GM23338 (cell line): ENCODE data around the gene HLA-DMA. TPM values are rescaled to one million over a fixed set of nuclear protein-coding genes. Genes with fewer than 3 reads are reported as not detected.

Source experiments
- ATAC-seq: fragments of 200-7000 bp; cut with Tn5 transposase; 3 replicates; pipeline ENCODE4 v1.9.1; 2020
- DNase-seq: peaks from one replicate; pipeline ENCODE4 v3.0.0-alpha.2; 2015; ENCODE audit warnings: low spot score
- H2AFZ ChIP-seq: fragments of 200-600 bp; sonication (generic); 2 replicates; pipeline ENCODE4 v1.8.0; 2016; ENCODE audit warnings: antibody characterized with exemption, mild to moderate bottlenecking, moderate library complexity
- H3F3A ChIP-seq: fragments of 200-600 bp; sonication (generic); replicated peaks from 2 replicates; pipeline ENCODE4 v1.8.0; 2017; ENCODE audit warnings: antibody characterized with exemption, mixed run types, low read depth
- H3K27ac ChIP-seq: fragments of 200-600 bp; sonication (generic); 2 replicates; pipeline ENCODE4 v1.6.1; 2016; ENCODE audit warnings: low read depth
- H3K27me3 ChIP-seq: fragments of 200-600 bp; sonication (generic); 2 replicates; pipeline ENCODE4 v1.8.0; 2016; ENCODE audit warnings: mild to moderate bottlenecking, mixed run types, moderate library complexity; ENCODE audit not compliant: insufficient read depth
- H3K36me3 ChIP-seq: fragments of 200-600 bp; sonication (generic); 2 replicates; pipeline ENCODE4 v1.8.0; 2016; ENCODE audit warnings: mild to moderate bottlenecking; ENCODE audit not compliant: insufficient read depth
- H3K4me1 ChIP-seq: fragments of 200-600 bp; sonication (generic); 2 replicates; pipeline ENCODE4 v1.8.0; 2016; ENCODE audit warnings: mild to moderate bottlenecking, moderate library complexity; ENCODE audit not compliant: insufficient read depth
- H3K4me2 ChIP-seq: fragments of 200-600 bp; sonication (generic); 2 replicates; pipeline ENCODE4 v1.7.1; 2017; ENCODE audit warnings: mixed run types
- H3K4me3 ChIP-seq: fragments of 200-600 bp; sonication (generic); 2 replicates; pipeline ENCODE4 v1.6.1; 2016; ENCODE audit warnings: mixed run types
- H3K79me2 ChIP-seq: fragments of 200-600 bp; sonication (generic); replicated peaks from 2 replicates; pipeline ENCODE4 v1.8.0; 2017; ENCODE audit warnings: mild to moderate bottlenecking; ENCODE audit not compliant: insufficient read depth
- H3K9me2 ChIP-seq: fragments of 200-600 bp; sonication (generic); 2 replicates; pipeline ENCODE4 v1.8.0; 2017; ENCODE audit not compliant: insufficient read depth
- H4K20me1 ChIP-seq: fragments of 200-600 bp; sonication (generic); replicated peaks from 2 replicates; pipeline ENCODE4 v1.8.0; 2017; ENCODE audit warnings: mild to moderate bottlenecking; ENCODE audit not compliant: insufficient read depth
- H3K27ac Mint-ChIP-seq: 2 replicates; pipeline ENCODE4 v1.8.0; 2020; ENCODE audit warnings: inconsistent platforms, mild to moderate bottlenecking, moderate library complexity, mixed read lengths
- H3K27me3 Mint-ChIP-seq: 3 replicates; pipeline ENCODE4 v1.8.0; 2022; ENCODE audit warnings: low read depth, mild to moderate bottlenecking, moderate library complexity, mixed read lengths, inconsistent platforms; ENCODE audit not compliant: insufficient read depth, poor library complexity
- H3K36me3 Mint-ChIP-seq: 3 replicates; pipeline ENCODE4 v1.8.0; 2021; ENCODE audit warnings: low read depth, mild to moderate bottlenecking, inconsistent platforms, moderate library complexity, mixed read lengths
- H3K4me1 Mint-ChIP-seq: 3 replicates; pipeline ENCODE4 v1.8.0; 2020; ENCODE audit warnings: mild to moderate bottlenecking, inconsistent platforms, mixed read lengths
- H3K4me3 Mint-ChIP-seq: 3 replicates; pipeline ENCODE4 v1.8.0; 2021; ENCODE audit warnings: moderate library complexity, mild to moderate bottlenecking, inconsistent platforms, mixed read lengths
- H3K9me3 Mint-ChIP-seq: 3 replicates; pipeline ENCODE4 v1.8.0; 2020; ENCODE audit warnings: moderate library complexity, mild to moderate bottlenecking, inconsistent platforms, mixed read lengths
- CREB1 ChIP-seq: fragments of 250-450 bp; sonication (Bioruptor Pico); IDR thresholded peaks from 2 replicates; pipeline ENCODE4 v1.5.0; 2020; ENCODE audit warnings: low read depth, mild to moderate bottlenecking, moderate library complexity
- NANOG ChIP-seq: IDR thresholded peaks from 2 replicates; pipeline ENCODE4 v1.6.1; 2016; ENCODE audit warnings: antibody characterized with exemption, borderline replicate concordance
- STAT1 ChIP-seq: IDR thresholded peaks from one replicate; pipeline ENCODE4 v1.6.1; 2016; ENCODE audit warnings: antibody characterized with exemption; ENCODE audit not compliant: unreplicated experiment
- polyA plus RNA-seq: library from polyadenylated mRNA; unstranded; fragments of >200 nt; fragmentation: Nextera tagmentation; extraction: Ambion mirVana; gene quantifications from 2 replicates; pipeline ENCODE4 v1.2.1, GENCODE V29; 2016
- total RNA-seq: library from RNA; depleted of rRNA; stranded (reverse); fragments of >200 nt; shearing (Covaris generic); gene quantifications from 2 replicates; pipeline ENCODE4 v1.2.3, GENCODE V29; 2014
- TF ChIP-seq, protein P1 (sequence below): fragments of 250-450 bp; sonication (Bioruptor Pico); IDR thresholded peaks from 2 replicates; pipeline ENCODE4 v1.5.0; 2020; ENCODE audit warnings: mild to moderate bottlenecking, moderate library complexity
- TF ChIP-seq, protein P2 (sequence below): IDR thresholded peaks from one replicate; pipeline ENCODE4 v1.6.1; 2018; ENCODE audit warnings: antibody characterized with exemption; ENCODE audit not compliant: unreplicated experiment

HLA-DMA gene
- total and polyA plus RNA-seq, 2 experiments from 2014 or later: 5.2 to 6.2 TPM

DNA sequence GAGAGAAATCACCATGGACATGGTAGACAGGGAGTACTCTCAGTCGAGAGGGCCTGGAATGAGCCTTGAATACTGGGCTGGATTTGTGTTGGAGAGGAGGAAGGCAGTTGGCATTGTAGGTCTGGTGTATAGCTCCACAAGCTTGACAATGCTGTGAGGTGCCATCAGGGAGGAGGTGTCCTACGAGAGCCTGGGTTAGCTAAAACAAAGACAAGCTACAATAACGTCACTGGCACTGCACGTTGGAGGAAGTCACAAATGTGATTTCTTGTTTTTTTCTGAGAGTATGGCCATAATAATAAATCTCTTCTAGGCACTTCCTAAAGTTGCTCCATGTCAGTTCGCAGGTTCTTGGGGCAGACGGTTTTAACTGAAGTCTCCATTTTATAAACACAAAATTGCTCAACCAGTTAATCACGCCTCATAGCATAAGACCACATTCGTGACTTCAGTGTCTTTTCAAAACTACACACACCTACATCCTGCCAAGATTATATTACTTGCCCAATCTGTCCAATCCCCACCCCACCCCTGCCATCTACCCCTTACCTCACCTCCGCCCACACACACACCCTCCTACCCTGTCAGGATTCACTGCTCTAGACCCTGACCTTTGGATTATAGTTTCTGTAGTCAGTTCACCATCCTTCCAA is 7.7 kb downstream of the HLA-DMA start (continued):
- TF ChIP-seq, protein P1, sequence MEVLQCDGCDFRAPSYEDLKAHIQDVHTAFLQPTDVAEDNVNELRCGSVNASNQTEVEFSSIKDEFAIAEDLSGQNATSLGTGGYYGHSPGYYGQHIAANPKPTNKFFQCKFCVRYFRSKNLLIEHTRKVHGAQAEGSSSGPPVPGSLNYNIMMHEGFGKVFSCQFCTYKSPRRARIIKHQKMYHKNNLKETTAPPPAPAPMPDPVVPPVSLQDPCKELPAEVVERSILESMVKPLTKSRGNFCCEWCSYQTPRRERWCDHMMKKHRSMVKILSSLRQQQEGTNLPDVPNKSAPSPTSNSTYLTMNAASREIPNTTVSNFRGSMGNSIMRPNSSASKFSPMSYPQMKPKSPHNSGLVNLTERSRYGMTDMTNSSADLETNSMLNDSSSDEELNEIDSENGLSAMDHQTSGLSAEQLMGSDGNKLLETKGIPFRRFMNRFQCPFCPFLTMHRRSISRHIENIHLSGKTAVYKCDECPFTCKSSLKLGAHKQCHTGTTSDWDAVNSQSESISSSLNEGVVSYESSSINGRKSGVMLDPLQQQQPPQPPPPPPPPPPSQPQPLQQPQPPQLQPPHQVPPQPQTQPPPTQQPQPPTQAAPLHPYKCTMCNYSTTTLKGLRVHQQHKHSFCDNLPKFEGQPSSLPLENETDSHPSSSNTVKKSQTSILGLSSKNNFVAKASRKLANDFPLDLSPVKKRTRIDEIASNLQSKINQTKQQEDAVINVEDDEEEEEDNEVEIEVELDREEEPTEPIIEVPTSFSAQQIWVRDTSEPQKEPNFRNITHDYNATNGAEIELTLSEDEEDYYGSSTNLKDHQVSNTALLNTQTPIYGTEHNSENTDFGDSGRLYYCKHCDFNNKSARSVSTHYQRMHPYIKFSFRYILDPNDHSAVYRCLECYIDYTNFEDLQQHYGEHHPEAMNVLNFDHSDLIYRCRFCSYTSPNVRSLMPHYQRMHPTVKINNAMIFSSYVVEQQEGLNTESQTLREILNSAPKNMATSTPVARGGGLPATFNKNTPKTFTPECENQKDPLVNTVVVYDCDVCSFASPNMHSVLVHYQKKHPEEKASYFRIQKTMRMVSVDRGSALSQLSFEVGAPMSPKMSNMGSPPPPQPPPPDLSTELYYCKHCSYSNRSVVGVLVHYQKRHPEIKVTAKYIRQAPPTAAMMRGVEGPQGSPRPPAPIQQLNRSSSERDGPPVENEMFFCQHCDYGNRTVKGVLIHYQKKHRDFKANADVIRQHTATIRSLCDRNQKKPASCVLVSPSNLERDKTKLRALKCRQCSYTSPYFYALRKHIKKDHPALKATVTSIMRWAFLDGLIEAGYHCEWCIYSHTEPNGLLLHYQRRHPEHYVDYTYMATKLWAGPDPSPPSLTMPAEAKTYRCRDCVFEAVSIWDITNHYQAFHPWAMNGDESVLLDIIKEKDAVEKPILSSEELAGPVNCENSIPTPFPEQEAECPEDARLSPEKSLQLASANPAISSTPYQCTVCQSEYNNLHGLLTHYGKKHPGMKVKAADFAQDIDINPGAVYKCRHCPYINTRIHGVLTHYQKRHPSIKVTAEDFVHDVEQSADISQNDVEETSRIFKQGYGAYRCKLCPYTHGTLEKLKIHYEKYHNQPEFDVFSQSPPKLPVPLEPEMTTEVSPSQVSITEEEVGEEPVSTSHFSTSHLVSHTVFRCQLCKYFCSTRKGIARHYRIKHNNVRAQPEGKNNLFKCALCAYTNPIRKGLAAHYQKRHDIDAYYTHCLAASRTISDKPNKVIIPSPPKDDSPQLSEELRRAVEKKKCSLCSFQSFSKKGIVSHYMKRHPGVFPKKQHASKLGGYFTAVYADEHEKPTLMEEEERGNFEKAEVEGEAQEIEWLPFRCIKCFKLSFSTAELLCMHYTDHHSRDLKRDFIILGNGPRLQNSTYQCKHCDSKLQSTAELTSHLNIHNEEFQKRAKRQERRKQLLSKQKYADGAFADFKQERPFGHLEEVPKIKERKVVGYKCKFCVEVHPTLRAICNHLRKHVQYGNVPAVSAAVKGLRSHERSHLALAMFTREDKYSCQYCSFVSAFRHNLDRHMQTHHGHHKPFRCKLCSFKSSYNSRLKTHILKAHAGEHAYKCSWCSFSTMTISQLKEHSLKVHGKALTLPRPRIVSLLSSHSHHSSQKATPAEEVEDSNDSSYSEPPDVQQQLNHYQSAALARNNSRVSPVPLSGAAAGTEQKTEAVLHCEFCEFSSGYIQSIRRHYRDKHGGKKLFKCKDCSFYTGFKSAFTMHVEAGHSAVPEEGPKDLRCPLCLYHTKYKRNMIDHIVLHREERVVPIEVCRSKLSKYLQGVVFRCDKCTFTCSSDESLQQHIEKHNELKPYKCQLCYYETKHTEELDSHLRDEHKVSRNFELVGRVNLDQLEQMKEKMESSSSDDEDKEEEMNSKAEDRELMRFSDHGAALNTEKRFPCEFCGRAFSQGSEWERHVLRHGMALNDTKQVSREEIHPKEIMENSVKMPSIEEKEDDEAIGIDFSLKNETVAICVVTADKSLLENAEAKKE: no peak
- TF ChIP-seq STAT1: no peak
- TF ChIP-seq, protein P2, sequence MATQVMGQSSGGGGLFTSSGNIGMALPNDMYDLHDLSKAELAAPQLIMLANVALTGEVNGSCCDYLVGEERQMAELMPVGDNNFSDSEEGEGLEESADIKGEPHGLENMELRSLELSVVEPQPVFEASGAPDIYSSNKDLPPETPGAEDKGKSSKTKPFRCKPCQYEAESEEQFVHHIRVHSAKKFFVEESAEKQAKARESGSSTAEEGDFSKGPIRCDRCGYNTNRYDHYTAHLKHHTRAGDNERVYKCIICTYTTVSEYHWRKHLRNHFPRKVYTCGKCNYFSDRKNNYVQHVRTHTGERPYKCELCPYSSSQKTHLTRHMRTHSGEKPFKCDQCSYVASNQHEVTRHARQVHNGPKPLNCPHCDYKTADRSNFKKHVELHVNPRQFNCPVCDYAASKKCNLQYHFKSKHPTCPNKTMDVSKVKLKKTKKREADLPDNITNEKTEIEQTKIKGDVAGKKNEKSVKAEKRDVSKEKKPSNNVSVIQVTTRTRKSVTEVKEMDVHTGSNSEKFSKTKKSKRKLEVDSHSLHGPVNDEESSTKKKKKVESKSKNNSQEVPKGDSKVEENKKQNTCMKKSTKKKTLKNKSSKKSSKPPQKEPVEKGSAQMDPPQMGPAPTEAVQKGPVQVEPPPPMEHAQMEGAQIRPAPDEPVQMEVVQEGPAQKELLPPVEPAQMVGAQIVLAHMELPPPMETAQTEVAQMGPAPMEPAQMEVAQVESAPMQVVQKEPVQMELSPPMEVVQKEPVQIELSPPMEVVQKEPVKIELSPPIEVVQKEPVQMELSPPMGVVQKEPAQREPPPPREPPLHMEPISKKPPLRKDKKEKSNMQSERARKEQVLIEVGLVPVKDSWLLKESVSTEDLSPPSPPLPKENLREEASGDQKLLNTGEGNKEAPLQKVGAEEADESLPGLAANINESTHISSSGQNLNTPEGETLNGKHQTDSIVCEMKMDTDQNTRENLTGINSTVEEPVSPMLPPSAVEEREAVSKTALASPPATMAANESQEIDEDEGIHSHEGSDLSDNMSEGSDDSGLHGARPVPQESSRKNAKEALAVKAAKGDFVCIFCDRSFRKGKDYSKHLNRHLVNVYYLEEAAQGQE: no peak

DNA sequence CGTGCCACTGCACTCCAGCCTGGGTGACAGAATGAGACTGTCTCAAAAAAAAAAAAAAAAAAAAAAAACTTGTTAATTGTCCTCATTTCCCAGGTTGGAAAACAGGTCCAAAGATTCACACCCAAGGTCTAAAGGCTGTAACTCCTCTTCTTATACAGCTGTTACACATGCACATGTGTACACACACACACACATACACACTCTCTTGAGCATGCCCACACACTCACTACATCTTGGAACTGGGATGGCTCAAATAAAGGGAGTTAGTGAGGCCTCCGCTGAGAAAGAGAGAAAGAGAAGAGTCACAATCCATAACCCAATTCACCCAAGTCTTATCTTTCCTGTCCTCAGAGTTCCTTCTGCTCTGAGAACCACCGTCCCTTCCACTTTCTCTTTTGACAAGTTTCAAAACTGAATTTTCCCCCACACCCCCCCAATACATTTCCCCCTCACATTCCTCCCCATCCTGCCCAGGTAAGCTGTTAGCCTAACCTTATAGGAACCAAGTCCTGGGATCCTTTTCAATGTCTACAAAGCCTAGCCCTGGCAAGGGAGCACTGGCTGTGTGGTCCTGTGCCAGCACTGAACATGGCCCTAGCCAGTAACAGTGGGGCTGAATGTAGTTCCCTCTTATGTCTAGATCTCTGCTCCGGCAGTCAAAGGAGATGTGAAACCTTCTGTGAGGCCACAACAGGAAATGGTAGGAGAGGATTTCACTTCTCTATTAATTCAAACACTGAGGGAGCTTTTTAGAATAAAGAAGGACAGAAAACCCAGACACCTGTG is 8.8 kb downstream of the HLA-DMA start:
- no peaks in the 10 kb centered on the region for H3K36me3 ChIP-seq
- no peaks in the 10 kb centered on the region for H3K9me2 ChIP-seq
- H3K27me3 ChIP-seq: no peaks in the 10 kb centered on the region
- DNase-seq (no peak), ATAC-seq (no peak)
- 0 out of 2 replicates have a peak, but pooled peaks cover 6% of the 10 kb centered on the region for H3K4me1 ChIP-seq
- H3K4me2 ChIP-seq: no peak overlapping the region
- peaks cover 2% of the 10 kb centered on the region for H3K27me3 Mint-ChIP-seq
- no peaks in the 10 kb centered on the region for H3K9me3 Mint-ChIP-seq
- H3K4me3 Mint-ChIP-seq: no peak overlapping the region
- no peaks in the 10 kb centered on the region for H3K79me2 ChIP-seq
- no peak overlapping the region for H3K4me3 ChIP-seq
- no peaks in the 10 kb centered on the region for H4K20me1 ChIP-seq
- H3K27ac Mint-ChIP-seq: no peak overlapping the region
- no peak overlapping the region for H2AFZ ChIP-seq
- H3K27ac ChIP-seq: no peak overlapping the region
- peaks cover 19% of the 10 kb centered on the region for H3K4me1 Mint-ChIP-seq
- no peaks in the 10 kb centered on the region for H3F3A ChIP-seq
- H3K36me3 Mint-ChIP-seq: no peaks in the 10 kb centered on the region
- TF ChIP-seq NANOG (no peak), STAT1 (no peak), CREB1 (CRISPR knock-in tag) (no peak)
